Neural progenitor cell (in vitro differentiated cells): ENCODE data around the gene YTHDF1. TPM values are rescaled to one million over a fixed set of nuclear protein-coding genes. Genes with fewer than 3 reads are reported as not detected.
A peak's percentile ranks its signal among the peaks of the same experiment; 100 is the strongest.

Experiments
- DNase-seq: peaks from one replicate; pipeline ENCODE4 v3.0.0-alpha.2; 2016; ENCODE audit warnings: low spot score
- H2AFZ ChIP-seq: fragments of 200-600 bp; sonication (generic); replicated peaks from 2 replicates; pipeline ENCODE4 v1.6.1; 2016; ENCODE audit warnings: antibody characterized with exemption
- H3F3A ChIP-seq: fragments of 200-600 bp; sonication (generic); 2 replicates; pipeline ENCODE4 v1.6.1; 2016; ENCODE audit warnings: antibody characterized with exemption, low read depth
- H3K27ac ChIP-seq: fragments of 200-600 bp; sonication (generic); 2 replicates; pipeline ENCODE4 v1.5.1; 2016; ENCODE audit warnings: mild to moderate bottlenecking
- H3K27me3 ChIP-seq: fragments of 200-600 bp; sonication (generic); 2 replicates; pipeline ENCODE4 v1.6.1; 2016; ENCODE audit warnings: mild to moderate bottlenecking, moderate library complexity
- H3K36me3 ChIP-seq: fragments of 200-600 bp; sonication (generic); 2 replicates; pipeline ENCODE4 v1.5.1; 2016
- H3K4me1 ChIP-seq: fragments of 200-600 bp; sonication (generic); 2 replicates; pipeline ENCODE4 v1.6.1; 2016; ENCODE audit warnings: mixed run types
- H3K4me2 ChIP-seq: fragments of 200-600 bp; sonication (generic); 2 replicates; pipeline ENCODE4 v1.6.1; 2016
- H3K4me3 ChIP-seq: fragments of 200-600 bp; sonication (generic); 2 replicates; pipeline ENCODE4 v1.5.1; 2016
- H3K79me2 ChIP-seq: fragments of 200-600 bp; sonication (generic); 2 replicates; pipeline ENCODE4 v1.6.1; 2016; ENCODE audit warnings: low read depth
- H3K9ac ChIP-seq: fragments of 200-600 bp; sonication (generic); 2 replicates; pipeline ENCODE4 v1.6.1; 2016
- H3K9me3 ChIP-seq: fragments of 200-600 bp; sonication (generic); 2 replicates; pipeline ENCODE4 v1.5.1; 2016; ENCODE audit warnings: low read depth
- H4K20me1 ChIP-seq: fragments of 200-600 bp; sonication (generic); 2 replicates; pipeline ENCODE4 v1.6.1; 2016; ENCODE audit warnings: low read depth
- H3K27ac Mint-ChIP-seq: 3 replicates; pipeline ENCODE4 v1.8.0; 2021; ENCODE audit warnings: mixed read lengths
- H3K27me3 Mint-ChIP-seq: 2 replicates; pipeline ENCODE4 v1.8.0; 2022; ENCODE audit warnings: low read depth, mild to moderate bottlenecking, inconsistent platforms, moderate library complexity, mixed read lengths; ENCODE audit not compliant: insufficient read depth
- H3K36me3 Mint-ChIP-seq: 3 replicates; pipeline ENCODE4 v1.8.0; 2021; ENCODE audit warnings: mixed read lengths
- H3K4me1 Mint-ChIP-seq: 3 replicates; pipeline ENCODE4 v1.8.0; 2021; ENCODE audit warnings: mixed read lengths
- H3K4me3 Mint-ChIP-seq: 3 replicates; pipeline ENCODE4 v1.8.0; 2021; ENCODE audit warnings: mild to moderate bottlenecking, moderate library complexity, mixed read lengths
- H3K9me3 Mint-ChIP-seq: 3 replicates; pipeline ENCODE4 v1.8.0; 2020; ENCODE audit warnings: mixed read lengths
- CTCF ChIP-seq: fragments of 200-600 bp; sonication (generic); IDR thresholded peaks from 2 replicates; pipeline ENCODE4 v1.5.1; 2017; ENCODE audit warnings: antibody characterized with exemption, mild to moderate bottlenecking
- EZH2 ChIP-seq: fragments of 200-600 bp; sonication (generic); IDR thresholded peaks from 2 replicates; pipeline ENCODE4 v1.6.1; 2017; ENCODE audit warnings: antibody characterized with exemption, mild to moderate bottlenecking, moderate library complexity
- EZH2phosphoT487 ChIP-seq: fragments of 200-600 bp; sonication (generic); IDR thresholded peaks from 2 replicates; pipeline ENCODE4 v1.6.1; 2017; ENCODE audit warnings: antibody characterized with exemption
- total RNA-seq: library from RNA; depleted of rRNA; stranded (reverse); fragments of >200 nt; gene quantifications from 2 replicates; pipeline ENCODE4 v1.2.3, GENCODE V29; 2015; ENCODE audit warnings: low replicate concordance

The YTHDF1 gene
- total RNA-seq, 1 donor from 2014 or later: 28.1 TPM

- Mint-ChIP-seq H3K4me1 (peaks cover 41% of the 10 kb centered on the region), H3K27ac (no peak overlapping the region), H3K4me3 (peak overlapping the region; percentile 86), H3K9me3 (no peaks in the 10 kb centered on the region), H3K27me3 (peaks cover 27% of the 10 kb centered on the region), H3K36me3 (no peaks in the 10 kb centered on the region)
- H3F3A ChIP-seq: peaks cover 72% of the 10 kb centered on the region
- peaks cover 56% of the 10 kb centered on the region for H3K4me1 ChIP-seq
- H3K79me2 ChIP-seq: no peaks in the 10 kb centered on the region
- H3K27me3 ChIP-seq: peaks cover 86% of the 10 kb centered on the region
- no peak overlapping the region for H3K27ac ChIP-seq
- H4K20me1 ChIP-seq: peaks cover 63% of the 10 kb centered on the region
- no peak overlapping the region for H2AFZ ChIP-seq
- H3K9me3 ChIP-seq: no peaks in the 10 kb centered on the region
- H3K9ac ChIP-seq: no peak overlapping the region
- peak overlapping the region; percentile 99 for H3K4me2 ChIP-seq
- peak; percentile 84 for DNase-seq
- peak overlapping the region; percentile 53 for H3K4me3 ChIP-seq
- no peaks in the 10 kb centered on the region for H3K36me3 ChIP-seq
- TF ChIP-seq EZH2 (no peak), CTCF (no peak), EZH2phosphoT487 (no peak)
These were observed 39.9 kb downstream of the YTHDF1 start for GRCh38 chr20:63176034-63176426.

- DNase-seq: no peak
These were observed 40.7 kb downstream of the YTHDF1 start for GRCh38 chr20:63175038-63175895.

GRCh38 chr20:63174309-63175037 is 41.5 kb downstream of the YTHDF1 start:
- H2AFZ ChIP-seq: no peak overlapping the region
- peaks cover 29% of the 10 kb centered on the region for H3K4me1 Mint-ChIP-seq
- H4K20me1 ChIP-seq: peaks cover 50% of the 10 kb centered on the region
- no peaks in the 10 kb centered on the region for H3K9me3 Mint-ChIP-seq
- H3F3A ChIP-seq: peaks cover 75% of the 10 kb centered on the region
- peaks cover 51% of the 10 kb centered on the region for H3K4me1 ChIP-seq
- no peak overlapping the region for H3K9ac ChIP-seq
- TF ChIP-seq EZH2phosphoT487 (no peak), EZH2 (no peak), CTCF (no peak)
- no peaks in the 10 kb centered on the region for H3K9me3 ChIP-seq
- H3K36me3 Mint-ChIP-seq: peaks cover under 1% of the 10 kb centered on the region
- H3K27ac ChIP-seq: no peak overlapping the region
- H3K79me2 ChIP-seq: no peaks in the 10 kb centered on the region
- no peaks in the 10 kb centered on the region for H3K36me3 ChIP-seq
- peaks cover 31% of the 10 kb centered on the region for H3K27me3 Mint-ChIP-seq
- no peak overlapping the region for H3K27ac Mint-ChIP-seq
- peak; percentile 78 for DNase-seq
- peak overlapping the region; percentile 85 for H3K4me3 Mint-ChIP-seq
- H3K4me2 ChIP-seq: peak overlapping the region; percentile 99
- H3K4me3 ChIP-seq: peak overlapping the region; percentile 53
- H3K27me3 ChIP-seq: peaks cover 96% of the 10 kb centered on the region

More at GRCh38 chr20:63175038-63175895, 40.7 kb downstream of the YTHDF1 start:
- H4K20me1 ChIP-seq: peaks cover 58% of the 10 kb centered on the region
- no peak overlapping the region for H3K9ac ChIP-seq
- no peaks in the 10 kb centered on the region for H3K79me2 ChIP-seq
- no peak overlapping the region for H2AFZ ChIP-seq
- H3K4me3 Mint-ChIP-seq: peak overlapping the region; percentile 86
- no peaks in the 10 kb centered on the region for H3K36me3 ChIP-seq
- H3K4me1 ChIP-seq: peaks cover 56% of the 10 kb centered on the region
- H3K9me3 Mint-ChIP-seq: no peaks in the 10 kb centered on the region
- peaks cover 29% of the 10 kb centered on the region for H3K27me3 Mint-ChIP-seq
- H3K27ac ChIP-seq: no peak overlapping the region
- TF ChIP-seq CTCF (no peak), EZH2phosphoT487 (peak; percentile 58), EZH2 (peak; percentile 62)
- H3K9me3 ChIP-seq: no peaks in the 10 kb centered on the region
- H3K4me3 ChIP-seq: peak overlapping the region; percentile 53
- H3F3A ChIP-seq: peaks cover 75% of the 10 kb centered on the region
- no peaks in the 10 kb centered on the region for H3K36me3 Mint-ChIP-seq
- peaks cover 37% of the 10 kb centered on the region for H3K4me1 Mint-ChIP-seq
- peak overlapping the region; percentile 99 for H3K4me2 ChIP-seq
- H3K27me3 ChIP-seq: peaks cover 93% of the 10 kb centered on the region
- H3K27ac Mint-ChIP-seq: no peak overlapping the region
